Measurements from ENCODE around the gene TBC1D9B.
A peak's percentile ranks its signal among the peaks of the same experiment; 100 is the strongest.

TBC1D9B gene

GRCh38 chr5:179822444-179822990 is 85.2 kb downstream of the TBC1D9B start:
- H3K27me3 ChIP-seq (ENCODE audit: low read depth, low read length) = no peaks in the 10 kb centered on the region
- peak overlapping the region; percentile 58 to 91 for H3K4me3 ChIP-seq (ENCODE audit: low read depth in 1 of 2, low read length in 2 of 2)
- H3K4me1 ChIP-seq (ENCODE audit: control insufficient read depth in 1 of 2, insufficient read depth in 2 of 2, low read length in 2 of 2) = peaks cover 25 to 70% of the 10 kb centered on the region in 2 donors
- H3K9me3 ChIP-seq (ENCODE audit: control insufficient read depth in 1 of 2, low read length in 2 of 2) = no peaks in the 10 kb centered on the region
- H3K27ac ChIP-seq (ENCODE audit: low read length) = peak overlapping the region; percentile 89
- peaks cover 47 to 80% of the 10 kb centered on the region in 2 donors for H3K36me3 ChIP-seq (ENCODE audit: control insufficient read depth in 1 of 2, insufficient read depth in 2 of 2, low read length in 2 of 2)

- H3K9me3 ChIP-seq (ENCODE audit: control insufficient read depth in 1 of 2, low read length in 2 of 2) = no peaks in the 10 kb centered on the region
- peaks cover 25 to 74% of the 10 kb centered on the region in 2 donors for H3K4me1 ChIP-seq (ENCODE audit: control insufficient read depth in 1 of 2, insufficient read depth in 2 of 2, low read length in 2 of 2)
- H3K36me3 ChIP-seq (ENCODE audit: control insufficient read depth in 1 of 2, insufficient read depth in 2 of 2, low read length in 2 of 2) = peaks cover 44 to 76% of the 10 kb centered on the region in 2 donors
- H3K27me3 ChIP-seq (ENCODE audit: low read depth, low read length) = no peaks in the 10 kb centered on the region
- H3K27ac ChIP-seq (ENCODE audit: low read length) = peak overlapping the region; percentile 89
- peak overlapping the region; percentile 58 to 91 for H3K4me3 ChIP-seq (ENCODE audit: low read depth in 1 of 2, low read length in 2 of 2)
Observed at GRCh38 chr5:179822059-179822432, 85.7 kb downstream of the TBC1D9B start.

GRCh38 chr5:179821298-179822058 is 86.2 kb downstream of the TBC1D9B start:
- H3K4me1 ChIP-seq (ENCODE audit: control insufficient read depth in 1 of 2, insufficient read depth in 2 of 2, low read length in 2 of 2) = peaks cover 22 to 76% of the 10 kb centered on the region in 2 donors
- no peaks in the 10 kb centered on the region for H3K9me3 ChIP-seq (ENCODE audit: control insufficient read depth in 1 of 2, low read length in 2 of 2)
- H3K27me3 ChIP-seq (ENCODE audit: low read depth, low read length) = no peaks in the 10 kb centered on the region
- H3K4me3 ChIP-seq (ENCODE audit: low read depth in 1 of 2, low read length in 2 of 2) = peak overlapping the region; percentile 58 to 91
- H3K36me3 ChIP-seq (ENCODE audit: control insufficient read depth in 1 of 2, insufficient read depth in 2 of 2, low read length in 2 of 2) = peaks cover 38 to 70% of the 10 kb centered on the region in 2 donors
- H3K27ac ChIP-seq (ENCODE audit: low read length) = peak overlapping the region; percentile 89

DNA sequence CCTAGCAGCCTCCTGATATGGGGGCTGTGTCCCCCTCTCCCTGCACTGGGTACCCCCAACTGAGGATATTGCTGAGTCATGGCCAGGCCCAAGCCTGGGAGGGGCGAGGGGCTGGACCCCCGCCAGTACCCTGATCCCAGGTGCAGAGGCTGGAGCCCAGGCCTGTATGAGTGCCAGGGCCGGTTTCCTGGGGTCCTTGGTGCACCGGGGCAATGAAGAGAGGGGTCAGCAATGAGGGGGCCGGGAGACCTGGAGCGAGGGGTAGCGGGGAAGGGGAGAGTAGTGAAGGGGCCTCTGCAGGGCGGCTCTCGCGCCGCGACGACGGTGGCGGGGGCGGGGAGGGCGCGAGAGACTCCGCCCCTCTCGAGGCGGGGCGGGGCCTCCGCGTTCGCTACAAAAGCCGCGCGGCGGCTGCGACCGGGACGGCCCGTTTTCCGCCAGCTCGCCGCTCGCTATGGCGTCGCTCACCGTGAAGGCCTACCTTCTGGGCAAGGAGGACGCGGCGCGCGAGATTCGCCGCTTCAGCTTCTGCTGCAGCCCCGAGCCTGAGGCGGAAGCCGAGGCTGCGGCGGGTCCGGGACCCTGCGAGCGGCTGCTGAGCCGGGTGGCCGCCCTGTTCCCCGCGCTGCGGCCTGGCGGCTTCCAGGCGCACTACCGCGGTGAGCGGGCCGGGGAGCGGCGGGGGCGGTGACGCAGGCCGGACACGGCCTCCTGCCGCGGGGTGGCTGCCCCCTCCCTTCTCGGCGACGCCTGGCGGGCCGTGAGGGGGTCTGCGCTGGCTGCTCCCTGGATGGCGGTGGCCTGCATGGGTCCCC is 87.0 kb downstream of the TBC1D9B start, which contains the start of gene SQSTM1:
TSS of gene SQSTM1 (plus strand) at position 423 of the 815 bp plus-strand sequence. CDS start at position 455, 32 bp downstream.
- Histone ChIP-seq H3K9me3 (ENCODE audit: control insufficient read depth in 1 of 2, low read length in 2 of 2) (no peaks in the 10 kb centered on the region), H3K4me3 (ENCODE audit: low read depth in 1 of 2, low read length in 2 of 2) (peak within 1 kb of the TSS; percentile 58 to 91), H3K4me1 (ENCODE audit: control insufficient read depth in 1 of 2, insufficient read depth in 2 of 2, low read length in 2 of 2) (peaks cover 22 to 74% of the 10 kb centered on the region in 2 donors), H3K36me3 (ENCODE audit: control insufficient read depth in 1 of 2, insufficient read depth in 2 of 2, low read length in 2 of 2) (peaks cover 32 to 62% of the 10 kb centered on the region in 2 donors), H3K27ac (ENCODE audit: low read length) (peak within 1 kb of the TSS; percentile 97), H3K27me3 (ENCODE audit: low read depth, low read length) (no peaks in the 10 kb centered on the region)

DNA sequence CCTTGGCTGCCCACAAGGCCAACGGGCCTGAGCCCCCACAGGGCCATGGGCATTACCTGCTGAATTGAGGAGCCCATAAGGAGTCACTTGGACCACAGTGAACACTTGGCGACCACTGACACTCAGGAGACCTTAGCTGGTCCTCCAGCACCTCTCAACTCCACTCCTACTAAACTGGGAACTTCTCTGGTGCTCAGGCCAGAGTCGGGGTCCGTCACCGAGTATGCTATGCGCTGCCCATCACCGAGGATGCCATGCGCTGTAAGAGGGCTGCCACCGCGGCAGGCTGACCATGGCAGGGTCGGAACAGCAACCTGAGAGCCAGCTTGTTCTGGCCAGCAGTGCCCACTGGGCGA is 87.6 kb downstream of the TBC1D9B start:
- Histone ChIP-seq H3K27me3 (ENCODE audit: low read depth, low read length) (no peaks in the 10 kb centered on the region), H3K4me3 (ENCODE audit: low read depth in 1 of 2, low read length in 2 of 2) (peak overlapping the region; percentile 58 to 91), H3K27ac (ENCODE audit: low read length) (peak overlapping the region; percentile 97), H3K36me3 (ENCODE audit: control insufficient read depth in 1 of 2, insufficient read depth in 2 of 2, low read length in 2 of 2) (peaks cover 26 to 56% of the 10 kb centered on the region in 2 donors), H3K9me3 (ENCODE audit: control insufficient read depth in 1 of 2, low read length in 2 of 2) (no peaks in the 10 kb centered on the region), H3K4me1 (ENCODE audit: control insufficient read depth in 1 of 2, insufficient read depth in 2 of 2, low read length in 2 of 2) (peaks cover 22 to 68% of the 10 kb centered on the region in 2 donors)

- Histone ChIP-seq H3K27ac (ENCODE audit: low read length) (peak overlapping the region; percentile 97), H3K27me3 (ENCODE audit: low read depth, low read length) (no peaks in the 10 kb centered on the region), H3K4me1 (ENCODE audit: control insufficient read depth in 1 of 2, insufficient read depth in 2 of 2, low read length in 2 of 2) (peaks cover 22 to 62% of the 10 kb centered on the region in 2 donors), H3K4me3 (ENCODE audit: low read depth in 1 of 2, low read length in 2 of 2) (peak overlapping the region; percentile 58 to 91), H3K36me3 (ENCODE audit: control insufficient read depth in 1 of 2, insufficient read depth in 2 of 2, low read length in 2 of 2) (peaks cover 21 to 50% of the 10 kb centered on the region in 2 donors), H3K9me3 (ENCODE audit: control insufficient read depth in 1 of 2, low read length in 2 of 2) (no peaks in the 10 kb centered on the region)
Observed at GRCh38 chr5:179819296-179820126, 88.2 kb downstream of the TBC1D9B start.

DNA sequence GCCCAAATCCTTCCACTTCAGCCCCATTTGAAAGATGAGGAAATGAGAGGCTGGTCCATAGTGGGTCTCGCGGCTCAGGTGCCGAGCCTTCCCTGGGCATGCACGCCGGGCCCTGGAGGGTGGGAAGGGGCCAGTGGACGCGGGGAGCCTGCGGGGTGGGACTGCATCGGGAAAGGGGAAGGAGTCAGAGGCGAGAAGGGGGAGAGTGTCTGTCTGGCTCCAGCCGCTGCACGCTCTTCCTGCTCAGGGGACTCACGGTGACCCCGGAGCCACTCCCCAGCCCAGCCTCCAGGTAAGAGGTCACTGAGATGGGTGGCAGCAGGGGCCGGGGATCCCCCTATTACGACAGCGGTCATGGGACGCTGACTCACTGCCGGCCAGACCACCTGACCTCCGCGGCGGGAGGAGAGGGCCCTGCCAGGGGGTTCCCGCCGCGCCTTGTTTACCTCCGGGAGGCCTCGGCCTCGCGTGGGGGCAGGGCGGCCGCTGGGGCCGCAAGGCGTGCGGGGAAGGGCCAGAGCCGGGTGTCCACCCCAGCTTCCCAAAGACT is 88.9 kb downstream of the TBC1D9B start:
- Histone ChIP-seq H3K4me1 (ENCODE audit: control insufficient read depth in 1 of 2, insufficient read depth in 2 of 2, low read length in 2 of 2) (peaks cover 22 to 55% of the 10 kb centered on the region in 2 donors), H3K27me3 (ENCODE audit: low read depth, low read length) (no peaks in the 10 kb centered on the region), H3K36me3 (ENCODE audit: control insufficient read depth in 1 of 2, insufficient read depth in 2 of 2, low read length in 2 of 2) (peaks cover 14 to 43% of the 10 kb centered on the region in 2 donors), H3K9me3 (ENCODE audit: control insufficient read depth in 1 of 2, low read length in 2 of 2) (no peaks in the 10 kb centered on the region), H3K27ac (ENCODE audit: low read length) (peak overlapping the region; percentile 97), H3K4me3 (ENCODE audit: low read depth in 1 of 2, low read length in 2 of 2) (peak overlapping the region; percentile 58 to 91)

- peak overlapping the region; percentile 58 to 91 for H3K4me3 ChIP-seq (ENCODE audit: low read depth in 1 of 2, low read length in 2 of 2)
- no peaks in the 10 kb centered on the region for H3K9me3 ChIP-seq (ENCODE audit: control insufficient read depth in 1 of 2, low read length in 2 of 2)
- peak overlapping the region; percentile 97 for H3K27ac ChIP-seq (ENCODE audit: low read length)
- H3K4me1 ChIP-seq (ENCODE audit: control insufficient read depth in 1 of 2, insufficient read depth in 2 of 2, low read length in 2 of 2) = peaks cover 22 to 48% of the 10 kb centered on the region in 2 donors
- H3K27me3 ChIP-seq (ENCODE audit: low read depth, low read length) = no peaks in the 10 kb centered on the region
- H3K36me3 ChIP-seq (ENCODE audit: control insufficient read depth in 1 of 2, insufficient read depth in 2 of 2, low read length in 2 of 2) = peaks cover 10 to 37% of the 10 kb centered on the region in 2 donors
Observed at GRCh38 chr5:179817890-179818745, 89.6 kb downstream of the TBC1D9B start.

DNA sequence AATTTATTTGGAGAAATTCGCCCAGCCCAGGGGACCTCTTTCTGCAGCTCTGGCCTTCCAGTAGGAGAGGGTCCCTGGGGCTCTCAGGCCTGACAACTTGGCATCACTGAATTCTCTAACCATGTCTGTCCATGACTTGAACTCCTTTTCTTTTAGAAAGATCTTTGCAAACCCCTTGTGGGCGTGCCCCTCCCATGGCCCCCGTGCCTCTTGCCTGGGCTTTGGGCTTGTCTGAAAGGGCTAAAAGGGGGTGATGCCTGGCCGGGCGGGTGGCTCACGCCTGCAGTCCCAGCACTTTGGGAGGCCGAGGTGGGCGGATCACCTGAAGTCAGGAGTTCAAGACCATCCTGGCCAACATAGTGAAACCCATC is 90.2 kb downstream of the TBC1D9B start:
- peaks cover 17 to 41% of the 10 kb centered on the region in 2 donors for H3K4me1 ChIP-seq (ENCODE audit: control insufficient read depth in 1 of 2, insufficient read depth in 2 of 2, low read length in 2 of 2)
- peak overlapping the region in 1 of 2 donors; percentile 60 for H3K4me3 ChIP-seq (ENCODE audit: low read depth in 1 of 2, low read length in 2 of 2)
- H3K27ac ChIP-seq (ENCODE audit: low read length) = peak overlapping the region; percentile 97
- peaks cover 4 to 33% of the 10 kb centered on the region in 2 donors for H3K36me3 ChIP-seq (ENCODE audit: control insufficient read depth in 1 of 2, insufficient read depth in 2 of 2, low read length in 2 of 2)
- H3K27me3 ChIP-seq (ENCODE audit: low read depth, low read length) = no peaks in the 10 kb centered on the region
- no peaks in the 10 kb centered on the region for H3K9me3 ChIP-seq (ENCODE audit: control insufficient read depth in 1 of 2, low read length in 2 of 2)
